GM12891 (cell line): ENCODE results near the gene TTC4.

Experiments used
- DNase-seq: peaks from one replicate; pipeline ENCODE4 v3.0.0; 2011; ENCODE audit warnings: low spot score; ENCODE audit not compliant: insufficient read length
- FAIRE-seq: peaks from 2 replicates; lab custom pipeline; 2011; peaks lifted over from hg19 to GRCh38; lab: Jason Lieb, UNC
- PAX5 ChIP-seq: IDR thresholded peaks from 2 replicates; pipeline ENCODE4 v1.6.1; 2011; ENCODE audit warnings: low read length, moderate library complexity, mild to moderate bottlenecking; ENCODE audit not compliant: insufficient read depth, severe bottlenecking
- POLR2A ChIP-seq: IDR thresholded peaks from 2 replicates; pipeline ENCODE4 v1.6.1; 2011; ENCODE audit warnings: low read depth, low read length, control low read depth
- POLR2AphosphoS5 ChIP-seq: IDR thresholded peaks from 2 replicates; pipeline ENCODE4 v1.6.1; 2011; ENCODE audit warnings: low read depth, low read length, control low read depth
- POU2F2 ChIP-seq: IDR thresholded peaks from 2 replicates; pipeline ENCODE4 v1.6.1; 2011; ENCODE audit warnings: low read depth, mild to moderate bottlenecking, control low read depth, low read length, moderate library complexity
- SPI1 ChIP-seq: IDR thresholded peaks from 2 replicates; pipeline ENCODE4 v1.6.1; 2011; ENCODE audit warnings: low read depth, low read length, control low read depth
- TAF1 ChIP-seq: IDR thresholded peaks from 2 replicates; pipeline ENCODE4 v1.6.1; 2011; ENCODE audit warnings: low read depth, low read length, control low read depth

TTC4 gene

GRCh38 chr1:54701066-54701465, 14.6 kb upstream of the TTC4 start:
- no peak for DNase-seq
- FAIRE-seq = no peak
- TF ChIP-seq POU2F2 = no peak
- no peak for TF ChIP-seq SPI1
- no peak for TF ChIP-seq PAX5
- TF ChIP-seq TAF1 = no peak
- no peak for TF ChIP-seq POLR2A
- TF ChIP-seq POLR2AphosphoS5 = no peak

GRCh38 chr1:54701996-54702395, 13.7 kb upstream of the TTC4 start:
- DNase-seq = no peak
- no peak for TF ChIP-seq SPI1
- TF ChIP-seq POLR2AphosphoS5 = no peak
- no peak for TF ChIP-seq TAF1
- TF ChIP-seq PAX5 = no peak
- TF ChIP-seq POLR2A = no peak
- TF ChIP-seq POU2F2 = no peak
- FAIRE-seq = no peak

GRCh38 chr1:54703471-54703870, 12.2 kb upstream of the TTC4 start:
- TF ChIP-seq POLR2AphosphoS5 = no peak
- TF ChIP-seq POLR2A = no peak
- no peak for TF ChIP-seq SPI1
- FAIRE-seq (no peak), DNase-seq (no peak)

DNA sequence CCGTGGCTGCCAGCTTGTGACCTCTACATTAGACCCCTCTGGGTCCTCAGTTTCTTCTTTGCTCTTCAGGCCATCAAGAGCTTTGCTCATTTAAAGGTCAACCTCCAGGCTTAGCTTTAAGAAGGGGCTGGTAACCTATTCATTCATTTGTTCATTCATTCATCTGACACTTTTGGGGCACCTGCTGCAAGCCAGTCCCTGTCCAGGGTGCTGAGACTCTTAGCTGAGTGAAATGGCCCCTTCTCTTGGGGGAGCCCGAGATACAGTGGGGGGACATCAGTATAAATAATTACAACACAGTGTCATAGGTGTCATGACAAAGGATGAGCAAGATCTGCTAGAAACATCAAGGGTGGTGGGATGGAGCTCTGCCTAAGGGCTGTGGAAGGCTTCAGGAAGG, 10.5 kb upstream of the TTC4 start:
- FAIRE-seq (no peak), DNase-seq (no peak)
- TF ChIP-seq TAF1 = no peak
- TF ChIP-seq POLR2A = no peak
- no peak for TF ChIP-seq SPI1
- no peak for TF ChIP-seq POU2F2
- TF ChIP-seq PAX5 = no peak
- TF ChIP-seq POLR2AphosphoS5 = no peak

GRCh38 chr1:54706419-54706818, 9.2 kb upstream of the TTC4 start:
- DNase-seq (no peak), FAIRE-seq (no peak)
- no peak for TF ChIP-seq POLR2AphosphoS5
- TF ChIP-seq PAX5 = no peak
- no peak for TF ChIP-seq POU2F2
- TF ChIP-seq SPI1 = no peak
- TF ChIP-seq POLR2A = no peak
- TF ChIP-seq TAF1 = no peak

DNA sequence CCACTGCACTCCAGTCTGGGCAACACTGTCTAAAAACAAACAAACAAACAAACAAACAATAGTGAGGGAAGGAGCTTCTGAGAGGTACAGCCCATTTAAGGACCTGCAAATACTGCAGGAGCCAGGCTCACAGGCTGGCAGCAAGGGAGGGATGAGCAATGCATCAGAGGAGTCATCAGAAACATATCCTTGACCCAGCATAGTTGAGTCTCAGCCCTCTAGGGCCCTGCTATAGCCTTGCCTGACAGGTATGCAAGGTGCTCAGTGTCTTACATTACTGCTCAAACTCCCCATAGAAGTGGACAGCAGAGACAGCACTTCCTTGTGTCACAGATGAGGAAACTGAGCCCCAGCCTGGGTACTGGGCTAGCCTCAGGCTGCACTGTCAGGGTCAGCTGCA, 7.3 kb upstream of the TTC4 start:
- DNase-seq (no peak), FAIRE-seq (no peak)
- TF ChIP-seq POLR2AphosphoS5 (no peak), PAX5 (no peak), POLR2A (no peak), POU2F2 (no peak), SPI1 (no peak), TAF1 (no peak)

GRCh38 chr1:54709547-54710292, 5.9 kb upstream of the TTC4 start:
- TF ChIP-seq POU2F2 (no peak), POLR2A (no peak), SPI1 (no peak), PAX5 (no peak), POLR2AphosphoS5 (no peak), TAF1 (no peak)
- DNase-seq = no peak
- no peak for FAIRE-seq

DNA sequence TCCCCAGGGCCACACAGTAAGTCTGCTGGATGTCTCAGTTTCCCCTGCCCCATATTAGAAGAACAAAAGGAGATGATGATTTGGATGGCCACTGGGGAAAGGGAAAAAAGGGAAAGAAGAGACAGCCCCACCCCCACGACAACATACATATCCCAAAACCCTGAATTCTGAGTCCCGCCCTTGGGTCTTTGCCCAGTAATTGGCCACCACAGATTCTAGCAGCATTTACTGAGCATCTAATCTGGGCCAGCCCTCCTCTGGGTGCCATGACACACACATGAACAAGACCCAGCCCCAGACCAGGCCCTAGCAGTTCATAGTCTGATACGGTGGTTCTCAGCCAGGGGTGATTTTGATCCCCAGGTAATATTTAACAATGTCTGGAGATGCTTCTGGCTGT, 5.2 kb upstream of the TTC4 start:
- FAIRE-seq (no peak), DNase-seq (no peak)
- TF ChIP-seq POLR2A (no peak), POU2F2 (no peak), POLR2AphosphoS5 (no peak), TAF1 (no peak), SPI1 (no peak), PAX5 (no peak)

DNA sequence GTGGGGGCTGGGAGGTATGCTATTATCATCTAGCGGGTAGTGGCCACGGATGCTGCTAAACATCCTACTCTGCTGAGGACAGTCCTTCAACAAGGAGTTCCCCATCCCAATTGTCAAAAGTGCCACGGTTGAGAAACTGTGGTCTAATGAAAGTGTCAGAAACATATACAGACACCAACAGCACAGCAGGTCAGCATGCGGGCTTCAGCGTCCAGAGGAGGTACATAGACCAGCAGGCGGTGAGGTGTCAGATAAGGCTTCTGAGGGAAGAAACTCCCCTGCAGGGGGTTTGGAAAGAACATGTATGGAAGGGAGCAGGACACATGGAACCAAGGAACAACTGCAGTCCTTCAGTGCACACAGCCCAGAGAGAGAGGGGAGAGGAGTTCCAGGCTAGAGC, 4.8 kb upstream of the TTC4 start:
- no peak for FAIRE-seq
- TF ChIP-seq TAF1 (no peak), POLR2AphosphoS5 (no peak), SPI1 (no peak), PAX5 (no peak), POU2F2 (no peak), POLR2A (no peak)

DNA sequence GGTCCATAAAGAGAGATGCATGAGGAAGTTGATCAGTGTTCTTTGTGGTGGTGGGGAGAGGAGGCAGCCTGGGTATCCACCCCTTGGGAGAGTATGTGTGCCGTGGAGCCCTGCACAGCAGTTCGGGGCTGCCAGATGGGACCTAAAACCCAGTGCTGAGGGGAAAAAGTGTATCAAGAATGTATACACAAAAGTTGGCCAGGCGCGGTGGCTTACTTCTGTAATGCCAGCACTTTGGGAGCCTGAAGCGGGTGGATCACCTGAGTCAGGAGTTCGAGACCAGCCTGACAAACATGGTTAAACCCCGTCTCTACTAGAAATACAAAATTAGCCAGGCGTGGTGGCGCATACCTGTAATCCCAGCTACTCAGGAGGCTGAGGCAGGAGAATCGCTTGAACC, 4.1 kb upstream of the TTC4 start:
- FAIRE-seq (no peak), DNase-seq (no peak)
- TF ChIP-seq POU2F2 = no peak

More for the DNA sequence above, 4.8 kb upstream of the TTC4 start:
- DNase-seq = no peak
